DOHH2 (cell line): ENCODE results near the gene RXRA.

Source experiments
- EZH2phosphoT487 ChIP-seq: fragments of 200-600 bp; sonication (generic); IDR thresholded peaks from 2 replicates; pipeline ENCODE4 v1.6.1; 2017; ENCODE audit warnings: borderline replicate concordance, mild to moderate bottlenecking, antibody characterized with exemption, low read length, moderate library complexity, mixed read lengths
- TF ChIP-seq, protein P1 (sequence below): fragments of 200-600 bp; sonication (generic); IDR thresholded peaks from one replicate; pipeline ENCODE4 v1.5.1; 2014; ENCODE audit warnings: antibody characterized with exemption, mild to moderate bottlenecking, low read depth, low read length; ENCODE audit not compliant: poor library complexity, severe bottlenecking

DNA sequence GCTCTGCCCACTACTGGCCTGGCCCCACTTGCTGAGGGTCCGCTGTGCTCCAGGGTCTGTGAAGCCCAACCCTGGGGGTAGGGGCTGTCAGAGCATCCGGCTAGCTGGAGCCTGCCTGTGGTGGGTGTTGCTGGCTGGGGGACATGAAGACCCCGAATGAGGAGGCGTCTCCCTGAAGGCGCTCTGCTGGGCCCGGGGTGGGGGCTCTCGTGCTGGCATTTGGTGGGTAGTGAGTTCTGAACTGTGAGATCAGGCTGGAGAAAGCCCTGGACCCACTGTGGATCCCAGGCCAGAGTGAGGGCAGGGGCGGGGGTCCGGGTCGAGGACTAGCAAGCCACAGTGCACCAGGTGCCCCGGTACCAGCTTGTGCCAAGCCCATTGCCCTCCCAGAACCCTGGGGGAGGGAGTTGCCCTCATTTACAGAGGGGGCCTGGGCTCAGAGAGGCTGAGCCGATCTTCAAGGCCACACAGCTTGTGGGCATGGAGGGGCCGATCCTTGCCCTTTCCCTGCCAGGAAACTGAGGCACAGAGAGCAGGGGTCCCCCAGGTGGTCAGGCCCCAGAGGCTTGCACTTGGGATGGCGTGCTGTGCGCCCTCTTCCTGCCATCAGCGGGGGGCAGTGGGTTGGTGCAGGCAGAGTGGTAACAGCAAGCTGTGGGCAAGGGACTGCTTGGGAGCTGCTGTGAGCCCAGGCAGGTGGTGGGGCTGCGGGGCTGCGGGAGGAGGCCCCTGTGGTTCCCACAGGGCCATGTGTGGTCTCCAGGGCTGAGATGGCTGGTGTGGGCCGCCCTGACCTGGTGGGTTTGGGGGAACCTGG lies 15.9 kb downstream of the RXRA start:
- TF ChIP-seq, protein P1, sequence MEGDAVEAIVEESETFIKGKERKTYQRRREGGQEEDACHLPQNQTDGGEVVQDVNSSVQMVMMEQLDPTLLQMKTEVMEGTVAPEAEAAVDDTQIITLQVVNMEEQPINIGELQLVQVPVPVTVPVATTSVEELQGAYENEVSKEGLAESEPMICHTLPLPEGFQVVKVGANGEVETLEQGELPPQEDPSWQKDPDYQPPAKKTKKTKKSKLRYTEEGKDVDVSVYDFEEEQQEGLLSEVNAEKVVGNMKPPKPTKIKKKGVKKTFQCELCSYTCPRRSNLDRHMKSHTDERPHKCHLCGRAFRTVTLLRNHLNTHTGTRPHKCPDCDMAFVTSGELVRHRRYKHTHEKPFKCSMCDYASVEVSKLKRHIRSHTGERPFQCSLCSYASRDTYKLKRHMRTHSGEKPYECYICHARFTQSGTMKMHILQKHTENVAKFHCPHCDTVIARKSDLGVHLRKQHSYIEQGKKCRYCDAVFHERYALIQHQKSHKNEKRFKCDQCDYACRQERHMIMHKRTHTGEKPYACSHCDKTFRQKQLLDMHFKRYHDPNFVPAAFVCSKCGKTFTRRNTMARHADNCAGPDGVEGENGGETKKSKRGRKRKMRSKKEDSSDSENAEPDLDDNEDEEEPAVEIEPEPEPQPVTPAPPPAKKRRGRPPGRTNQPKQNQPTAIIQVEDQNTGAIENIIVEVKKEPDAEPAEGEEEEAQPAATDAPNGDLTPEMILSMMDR, result no peak
- TF ChIP-seq EZH2phosphoT487, result no peak
